Erythroblast (primary cell): ENCODE measurements around the gene NDUFS6.

Source experiments
- DNase-seq, 2 experiments: peaks; one replicate each; lab custom pipeline; 2025; lab: John Stamatoyannopoulos, UW
- GATA1 ChIP-seq: IDR thresholded peaks from 2 replicates; pipeline ENCODE4 v1.6.1; 2011; ENCODE audit warnings: low read depth, mild to moderate bottlenecking, control low read depth, low read length, moderate library complexity
- POLR2A ChIP-seq: IDR thresholded peaks from 2 replicates; pipeline ENCODE4 v1.6.1; 2011; ENCODE audit warnings: mild to moderate bottlenecking, low read length

NDUFS6 gene

DNA sequence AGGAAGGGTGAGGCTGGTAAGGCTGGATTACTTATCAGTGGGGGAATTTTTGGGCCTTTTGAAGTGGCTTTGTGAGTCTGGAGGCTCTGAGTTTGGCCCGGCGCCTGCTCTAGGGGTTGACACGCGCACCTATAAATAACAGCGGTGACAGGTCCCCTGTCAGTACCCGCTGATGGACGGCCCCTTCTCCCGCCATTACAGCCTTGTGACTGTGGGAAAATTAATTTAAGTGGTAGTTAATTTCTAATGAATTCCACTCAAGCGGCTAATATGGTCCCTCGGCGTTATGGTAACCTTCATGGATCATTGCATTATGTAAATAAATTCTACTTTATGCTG, 18.0 kb upstream of the NDUFS6 start:
- no peak for DNase-seq
- TF ChIP-seq POLR2A = no peak
- TF ChIP-seq GATA1 = no peak

GRCh38 chr5:1784197-1785050, 16.8 kb upstream of the NDUFS6 start:
- DNase-seq = no peak
- no peak for TF ChIP-seq POLR2A
- no peak for TF ChIP-seq GATA1

- TF ChIP-seq GATA1 (no peak), POLR2A (no peak)
- no peak for DNase-seq
Measured at GRCh38 chr5:1785062-1785461, 16.1 kb upstream of the NDUFS6 start.

DNA sequence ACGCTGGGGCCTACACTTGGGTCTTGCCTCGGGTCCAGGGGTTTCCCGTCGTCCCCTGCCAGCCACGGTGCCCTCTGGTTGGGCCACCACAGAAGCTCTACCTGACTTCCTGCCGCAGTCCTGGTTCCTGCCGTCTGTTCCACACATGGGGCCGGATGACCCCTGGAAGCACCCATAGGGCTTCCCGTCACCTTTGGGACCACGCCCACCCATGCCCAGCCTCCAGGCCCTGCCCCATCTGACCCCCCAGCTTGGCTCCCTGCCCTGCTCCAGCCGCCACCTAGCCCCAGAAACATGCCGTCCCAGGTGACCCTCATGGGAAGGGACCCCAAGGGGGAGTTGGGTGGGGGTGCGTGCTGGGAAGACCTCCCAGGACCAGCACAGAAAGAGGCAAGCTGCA, 15.2 kb upstream of the NDUFS6 start:
- no peak for DNase-seq
- no peak for TF ChIP-seq POLR2A
- TF ChIP-seq GATA1 = no peak

GRCh38 chr5:1786621-1787471, 14.4 kb upstream of the NDUFS6 start:
- TF ChIP-seq POLR2A (no peak), GATA1 (no peak)
- no peak for DNase-seq

- DNase-seq = no peak
- TF ChIP-seq POLR2A (no peak), GATA1 (no peak)
Measured at GRCh38 chr5:1787472-1788047, 13.6 kb upstream of the NDUFS6 start.

DNA sequence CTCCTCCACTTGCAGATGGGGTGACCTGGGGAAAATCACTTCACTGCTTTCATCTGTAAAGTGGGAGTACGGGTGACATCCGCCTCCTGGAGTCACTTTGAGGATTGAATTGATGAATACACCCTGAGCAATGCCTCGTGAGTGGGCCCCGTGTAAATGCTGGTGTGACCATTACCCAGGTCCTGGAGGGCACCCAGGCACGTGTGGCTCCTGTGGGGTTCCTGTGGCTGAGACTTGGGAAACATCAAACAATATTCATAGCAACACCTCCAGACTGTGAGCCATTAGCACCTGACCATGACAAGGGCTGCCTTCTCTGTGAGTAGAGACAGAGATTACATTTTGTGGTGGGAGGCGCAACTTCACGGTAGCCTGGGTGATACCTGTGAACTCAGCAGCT, 13.0 kb upstream of the NDUFS6 start:
- TF ChIP-seq POLR2A (no peak), GATA1 (no peak)
- no peak for DNase-seq

DNA sequence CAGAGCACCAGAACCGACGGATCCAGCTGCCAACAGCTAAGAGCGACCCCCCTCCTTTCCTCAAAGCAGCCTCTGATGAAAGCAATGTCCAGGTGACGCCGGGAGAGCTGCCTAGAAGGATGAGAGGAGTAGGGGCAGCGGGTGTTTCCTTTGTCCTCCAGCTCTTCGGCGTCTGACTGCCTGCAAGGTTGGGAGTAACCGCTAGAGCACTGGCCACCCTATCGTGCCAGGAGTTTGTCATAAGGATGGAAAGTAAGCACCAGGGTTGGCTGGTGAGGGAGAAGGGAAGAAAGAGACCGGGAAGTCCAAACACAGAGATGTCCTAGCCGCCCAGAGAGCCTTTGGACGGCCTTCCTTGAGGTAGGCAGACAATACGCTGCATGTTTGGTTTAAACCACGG, 12.4 kb upstream of the NDUFS6 start:
- TF ChIP-seq POLR2A (no peak), GATA1 (no peak)
- DNase-seq = no peak

GRCh38 chr5:1789438-1789833, 11.8 kb upstream of the NDUFS6 start:
- DNase-seq = peak; percentile 4 to 35

- TF ChIP-seq GATA1 = no peak
- TF ChIP-seq POLR2A = no peak
- DNase-seq = no peak
Measured at GRCh38 chr5:1789834-1790471, 11.3 kb upstream of the NDUFS6 start.

GRCh38 chr5:1791176-1791575, 10.0 kb upstream of the NDUFS6 start:
- no peak for DNase-seq
- TF ChIP-seq GATA1 (no peak), POLR2A (no peak)

GRCh38 chr5:1792842-1793266, 8.4 kb upstream of the NDUFS6 start:
- no peak for TF ChIP-seq POLR2A
- TF ChIP-seq GATA1 = no peak
- DNase-seq = peak in 1 of 2 experiments; percentile 7

DNA sequence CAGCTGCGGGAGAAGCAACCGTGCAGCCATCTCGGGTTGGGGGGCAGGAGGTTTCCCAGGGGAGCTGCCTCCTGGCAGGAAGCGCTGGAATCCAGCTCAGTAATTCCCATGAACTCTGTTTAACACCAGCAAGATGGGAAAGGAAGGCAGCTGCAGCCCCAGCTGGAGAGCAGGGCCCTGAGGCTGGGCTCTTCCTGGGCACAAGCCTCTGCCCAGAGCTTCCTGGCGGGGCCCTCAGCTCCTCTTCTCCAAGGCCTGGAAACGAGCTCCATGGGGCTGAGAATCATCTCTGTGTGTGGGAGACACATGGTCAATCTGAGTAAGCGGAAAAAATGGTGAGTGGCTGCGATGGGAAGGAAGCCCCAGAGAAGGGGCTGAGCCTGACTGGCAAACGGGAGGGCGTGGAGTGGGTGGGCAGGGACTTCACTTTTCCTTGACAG, 7.9 kb upstream of the NDUFS6 start:
- DNase-seq = no peak
- TF ChIP-seq GATA1 (no peak), POLR2A (no peak)
